MM.1S (cell line): ENCODE results near the gene ZNF804A.

Source experiments
- DNase-seq: peaks from one replicate; pipeline ENCODE4 v3.0.0-alpha.2; 2015
- H2AFZ ChIP-seq: fragments of 300-600 bp; sonication (generic); 2 replicates; pipeline ENCODE4 v1.6.0; 2016; ENCODE audit warnings: antibody characterized with exemption, low read length
- H3F3A ChIP-seq: fragments of 300-600 bp; sonication (generic); 2 replicates; pipeline ENCODE4 v1.6.1; 2016; ENCODE audit warnings: mild to moderate bottlenecking, antibody characterized with exemption, low read length, moderate library complexity, mixed read lengths; ENCODE audit not compliant: insufficient read depth
- H3K27ac ChIP-seq: fragments of 300-600 bp; sonication (generic); 2 replicates; pipeline ENCODE4 v1.5.1; 2016; ENCODE audit warnings: mild to moderate bottlenecking, low read length
- H3K27me3 ChIP-seq: fragments of 300-600 bp; sonication (generic); replicated peaks from 2 replicates; pipeline ENCODE4 v1.6.0; 2016; ENCODE audit warnings: low read length; ENCODE audit not compliant: insufficient read depth
- H3K36me3 ChIP-seq: fragments of 300-600 bp; sonication (generic); replicated peaks from 2 replicates; pipeline ENCODE4 v1.6.1; 2016; ENCODE audit warnings: mild to moderate bottlenecking, low read length, mixed read lengths; ENCODE audit not compliant: insufficient read depth
- H3K4me1 ChIP-seq: fragments of 300-600 bp; sonication (generic); 2 replicates; pipeline ENCODE4 v1.6.1; 2016; ENCODE audit warnings: low read length, mixed read lengths
- H3K4me2 ChIP-seq: fragments of 300-600 bp; sonication (generic); 2 replicates; pipeline ENCODE4 v1.6.0; 2016; ENCODE audit warnings: low read depth, low read length
- H3K4me3 ChIP-seq: fragments of 300-600 bp; sonication (generic); 2 replicates; pipeline ENCODE4 v1.5.1; 2016; ENCODE audit warnings: low read length, mixed read lengths
- H3K79me2 ChIP-seq: fragments of 300-600 bp; sonication (generic); 2 replicates; pipeline ENCODE4 v1.6.1; 2016; ENCODE audit warnings: mixed run types, low read length, mixed read lengths
- H3K9ac ChIP-seq: fragments of 300-600 bp; sonication (generic); 2 replicates; pipeline ENCODE4 v1.6.1; 2016; ENCODE audit warnings: low read length, mixed read lengths
- H3K9me2 ChIP-seq: fragments of 300-600 bp; sonication (generic); replicated peaks from 2 replicates; pipeline ENCODE4 v1.6.1; 2016; ENCODE audit warnings: mild to moderate bottlenecking, low read length, mixed read lengths; ENCODE audit not compliant: insufficient read depth
- H3K9me3 ChIP-seq: fragments of 300-600 bp; sonication (generic); replicated peaks from 2 replicates; pipeline ENCODE4 v1.6.1; 2016; ENCODE audit warnings: mild to moderate bottlenecking, low read length, mixed read lengths; ENCODE audit not compliant: insufficient read depth
- H4K20me1 ChIP-seq: fragments of 300-600 bp; sonication (generic); 2 replicates; pipeline ENCODE4 v1.6.1; 2016; ENCODE audit warnings: mild to moderate bottlenecking, low read length, moderate library complexity, mixed read lengths; ENCODE audit not compliant: insufficient read depth
- EZH2 ChIP-seq: fragments of 300-600 bp; sonication (generic); optimal IDR thresholded peaks from 2 replicates; pipeline ENCODE3; 2017; ENCODE audit warnings: low read depth, mild to moderate bottlenecking, antibody characterized with exemption, low read length, mixed read lengths
- EZH2phosphoT487 ChIP-seq: fragments of 300-600 bp; sonication (generic); IDR thresholded peaks from 2 replicates; pipeline ENCODE4 v1.6.1; 2018; ENCODE audit warnings: antibody characterized with exemption, low read length
- TF ChIP-seq, protein P1 (sequence below): fragments of 300-600 bp; sonication (generic); IDR thresholded peaks from 2 replicates; pipeline ENCODE4 v1.5.1; 2016; ENCODE audit warnings: antibody characterized with exemption, low read length, mixed read lengths

The ZNF804A gene

DNA sequence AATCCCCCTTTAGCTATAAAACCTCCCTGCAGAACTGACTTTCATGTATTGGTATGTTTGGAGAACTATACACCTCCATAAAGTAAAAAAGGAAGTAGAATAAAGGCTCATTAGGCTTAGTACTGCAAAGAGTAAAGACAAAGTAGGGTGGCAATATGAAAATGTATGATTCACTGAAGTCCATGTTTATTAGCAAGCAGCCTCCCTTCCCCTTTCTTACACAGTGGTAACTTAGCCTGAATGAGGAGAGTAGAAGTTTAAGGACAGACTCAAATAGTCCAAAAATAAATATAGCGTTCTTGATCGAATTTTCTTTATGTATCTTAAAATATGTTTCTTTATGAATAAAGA, 1.5 kb downstream of the ZNF804A start:
- H3K36me3 ChIP-seq, result no peaks in the 10 kb centered on the region
- peak overlapping the region; percentile 47; the same call in 1 of the 2 replicates for H3K27ac ChIP-seq
- no peaks in the 10 kb centered on the region for H3K9me3 ChIP-seq
- H3F3A ChIP-seq, result peaks cover 14% of the 10 kb centered on the region
- no peaks in the 10 kb centered on the region for H3K9me2 ChIP-seq
- peak overlapping the region; percentile 73 for H3K4me3 ChIP-seq
- H3K4me1 ChIP-seq, result peaks cover 5% of the 10 kb centered on the region; the same call in 1 of the 2 replicates
- no peak for TF ChIP-seq EZH2phosphoT487
- TF ChIP-seq EZH2, result no peak
- TF ChIP-seq, protein P1, sequence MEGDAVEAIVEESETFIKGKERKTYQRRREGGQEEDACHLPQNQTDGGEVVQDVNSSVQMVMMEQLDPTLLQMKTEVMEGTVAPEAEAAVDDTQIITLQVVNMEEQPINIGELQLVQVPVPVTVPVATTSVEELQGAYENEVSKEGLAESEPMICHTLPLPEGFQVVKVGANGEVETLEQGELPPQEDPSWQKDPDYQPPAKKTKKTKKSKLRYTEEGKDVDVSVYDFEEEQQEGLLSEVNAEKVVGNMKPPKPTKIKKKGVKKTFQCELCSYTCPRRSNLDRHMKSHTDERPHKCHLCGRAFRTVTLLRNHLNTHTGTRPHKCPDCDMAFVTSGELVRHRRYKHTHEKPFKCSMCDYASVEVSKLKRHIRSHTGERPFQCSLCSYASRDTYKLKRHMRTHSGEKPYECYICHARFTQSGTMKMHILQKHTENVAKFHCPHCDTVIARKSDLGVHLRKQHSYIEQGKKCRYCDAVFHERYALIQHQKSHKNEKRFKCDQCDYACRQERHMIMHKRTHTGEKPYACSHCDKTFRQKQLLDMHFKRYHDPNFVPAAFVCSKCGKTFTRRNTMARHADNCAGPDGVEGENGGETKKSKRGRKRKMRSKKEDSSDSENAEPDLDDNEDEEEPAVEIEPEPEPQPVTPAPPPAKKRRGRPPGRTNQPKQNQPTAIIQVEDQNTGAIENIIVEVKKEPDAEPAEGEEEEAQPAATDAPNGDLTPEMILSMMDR, result no peak
- H3K27me3 ChIP-seq, result no peaks in the 10 kb centered on the region
- H3K9ac ChIP-seq, result peak overlapping the region; percentile 53
- peak; percentile 15 for DNase-seq
- peaks cover 57% of the 10 kb centered on the region for H3K79me2 ChIP-seq
- H2AFZ ChIP-seq, result peak overlapping the region; percentile 55
- H3K4me2 ChIP-seq, result peak overlapping the region; percentile 75
- H4K20me1 ChIP-seq, result no peaks in the 10 kb centered on the region

DNA sequence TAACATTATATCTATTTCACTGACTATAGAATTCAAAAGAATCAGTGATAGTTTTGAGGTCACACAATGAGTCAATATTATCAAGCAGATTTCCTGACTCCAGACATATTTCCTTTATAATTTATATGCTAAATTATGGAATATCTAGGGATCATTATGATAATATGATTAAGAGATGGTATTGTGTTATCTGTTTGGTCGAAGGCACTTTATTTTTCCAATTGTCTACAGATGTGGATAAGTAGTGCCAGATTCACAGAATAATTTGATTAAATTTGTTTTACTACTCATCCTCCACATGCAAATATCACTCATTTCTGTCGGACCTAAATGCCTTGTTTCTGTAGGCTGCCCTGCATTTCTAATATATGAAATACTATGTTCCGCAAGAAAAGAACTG, 4.4 kb downstream of the ZNF804A start:
- peaks cover 5% of the 10 kb centered on the region; the same call in 1 of the 2 replicates for H3K4me1 ChIP-seq
- no peaks in the 10 kb centered on the region for H3K9me2 ChIP-seq
- no peaks in the 10 kb centered on the region for H3K36me3 ChIP-seq
- no peak for DNase-seq
- H3K27me3 ChIP-seq, result no peaks in the 10 kb centered on the region
- no peak overlapping the region for H2AFZ ChIP-seq
- H3K9ac ChIP-seq, result no peak overlapping the region
- peaks cover 84% of the 10 kb centered on the region for H3K79me2 ChIP-seq
- no peaks in the 10 kb centered on the region for H4K20me1 ChIP-seq
- TF ChIP-seq, protein P1, result no peak
- TF ChIP-seq EZH2phosphoT487 (no peak), EZH2 (no peak)
- no peaks in the 10 kb centered on the region for H3K9me3 ChIP-seq
- H3K27ac ChIP-seq, result no peak overlapping the region
- no peak overlapping the region for H3K4me3 ChIP-seq
- peaks cover 12% of the 10 kb centered on the region for H3F3A ChIP-seq
- H3K4me2 ChIP-seq, result no peak overlapping the region

DNA sequence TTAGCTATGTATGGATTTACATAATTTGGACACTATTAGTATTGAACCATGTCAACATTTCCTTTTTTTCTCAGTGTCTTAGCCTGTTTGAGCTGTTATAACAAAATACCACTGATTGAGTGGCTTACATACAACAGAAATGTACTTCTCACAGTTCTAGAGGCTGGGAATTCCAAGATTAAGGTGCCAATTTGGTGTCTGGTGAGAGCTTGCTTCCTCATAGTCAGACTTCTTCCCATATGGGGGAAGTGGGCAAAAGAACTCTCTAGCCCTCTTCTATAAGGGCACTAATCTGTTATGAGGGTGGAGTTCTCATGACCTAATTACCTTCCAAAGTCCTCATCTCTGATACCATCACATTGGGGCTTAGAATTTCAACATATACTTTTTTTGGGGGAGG, 12.6 kb downstream of the ZNF804A start:
- TF ChIP-seq, protein P1, result no peak
- TF ChIP-seq EZH2 (no peak), EZH2phosphoT487 (no peak)

More for the DNA sequence above, 12.6 kb downstream of the ZNF804A start:
- no peaks in the 10 kb centered on the region for H3F3A ChIP-seq
- H3K9ac ChIP-seq, result no peak overlapping the region
- H4K20me1 ChIP-seq, result no peaks in the 10 kb centered on the region
- H3K4me1 ChIP-seq, result no peaks in the 10 kb centered on the region
- peaks cover 64% of the 10 kb centered on the region for H3K79me2 ChIP-seq
- H3K27ac ChIP-seq, result no peak overlapping the region
- H2AFZ ChIP-seq, result no peak overlapping the region
- no peak for DNase-seq
- no peak overlapping the region for H3K4me3 ChIP-seq
- no peaks in the 10 kb centered on the region for H3K9me2 ChIP-seq
- no peaks in the 10 kb centered on the region for H3K36me3 ChIP-seq
- H3K4me2 ChIP-seq, result no peak overlapping the region
- no peaks in the 10 kb centered on the region for H3K27me3 ChIP-seq
- H3K9me3 ChIP-seq, result no peaks in the 10 kb centered on the region
